ENCODE data around the gene SCAF4.
"Not testable (repeated sequence)": the region's sequence is repeated elsewhere in the genome, so short reads cannot be mapped to it uniquely, and the experiment has no call there.

Gene SCAF4

GRCh38 chr21:31756787-31757186 lies 24.9 kb upstream of the SCAF4 start:
- no peak overlapping the region for H3K4me3 ChIP-seq (ENCODE audit: low read length in 2 of 2)
- no peaks in the 10 kb centered on the region for H3K4me1 ChIP-seq (ENCODE audit: control insufficient read depth, insufficient read depth, low read length)
- H3K36me3 ChIP-seq (ENCODE audit: control insufficient read depth in 2 of 2, insufficient read depth in 2 of 2, low read length in 2 of 2), result no peaks in the 10 kb centered on the region
- H3K27me3 ChIP-seq (ENCODE audit: control insufficient read depth in 1 of 2, insufficient read depth in 2 of 2, low read length in 2 of 2), result no peaks in the 10 kb centered on the region
- no peak overlapping the region for H3K9ac ChIP-seq (ENCODE audit: low read length in 2 of 2)
- no peak overlapping the region for H3K27ac ChIP-seq (ENCODE audit: low read length)
- H3K9me3 ChIP-seq (ENCODE audit: control insufficient read depth in 2 of 2, low read length in 2 of 2), result no peaks in the 10 kb centered on the region

- no peak overlapping the region for H3K27ac ChIP-seq (ENCODE audit: low read length)
- H3K4me1 ChIP-seq (ENCODE audit: control insufficient read depth, insufficient read depth, low read length), result no peaks in the 10 kb centered on the region
- no peaks in the 10 kb centered on the region for H3K36me3 ChIP-seq (ENCODE audit: control insufficient read depth in 2 of 2, insufficient read depth in 2 of 2, low read length in 2 of 2)
- no peaks in the 10 kb centered on the region for H3K9me3 ChIP-seq (ENCODE audit: control insufficient read depth in 2 of 2, low read length in 2 of 2)
- no peak overlapping the region for H3K4me3 ChIP-seq (ENCODE audit: low read length in 2 of 2)
- no peak overlapping the region for H3K9ac ChIP-seq (ENCODE audit: low read length in 2 of 2)
- no peaks in the 10 kb centered on the region for H3K27me3 ChIP-seq (ENCODE audit: control insufficient read depth in 1 of 2, insufficient read depth in 2 of 2, low read length in 2 of 2)
Measured at GRCh38 chr21:31755027-31755426, 23.1 kb upstream of the SCAF4 start.

- no peaks in the 10 kb centered on the region for H3K27me3 ChIP-seq (ENCODE audit: control insufficient read depth in 1 of 2, insufficient read depth in 2 of 2, low read length in 2 of 2)
- H3K4me1 ChIP-seq (ENCODE audit: control insufficient read depth, insufficient read depth, low read length), result no peaks in the 10 kb centered on the region
- H3K9ac ChIP-seq (ENCODE audit: low read length in 2 of 2), result no peak overlapping the region
- no peaks in the 10 kb centered on the region for H3K9me3 ChIP-seq (ENCODE audit: control insufficient read depth in 2 of 2, low read length in 2 of 2)
- H3K36me3 ChIP-seq (ENCODE audit: control insufficient read depth in 2 of 2, insufficient read depth in 2 of 2, low read length in 2 of 2), result no peaks in the 10 kb centered on the region
- no peak overlapping the region for H3K27ac ChIP-seq (ENCODE audit: low read length)
- no peak overlapping the region for H3K4me3 ChIP-seq (ENCODE audit: low read length in 2 of 2)
Measured at GRCh38 chr21:31754708-31754960, 22.7 kb upstream of the SCAF4 start.

- H3K4me1 ChIP-seq (ENCODE audit: control insufficient read depth, insufficient read depth, low read length), result no peaks in the 10 kb centered on the region
- H3K9me3 ChIP-seq (ENCODE audit: control insufficient read depth in 2 of 2, low read length in 2 of 2), result no peaks in the 10 kb centered on the region
- no peak overlapping the region for H3K27ac ChIP-seq (ENCODE audit: low read length)
- H3K27me3 ChIP-seq (ENCODE audit: control insufficient read depth in 1 of 2, insufficient read depth in 2 of 2, low read length in 2 of 2), result no peaks in the 10 kb centered on the region
- no peak overlapping the region for H3K4me3 ChIP-seq (ENCODE audit: low read length in 2 of 2)
- H3K9ac ChIP-seq (ENCODE audit: low read length in 2 of 2), result no peak overlapping the region
- H3K36me3 ChIP-seq (ENCODE audit: control insufficient read depth in 2 of 2, insufficient read depth in 2 of 2, low read length in 2 of 2), result no peaks in the 10 kb centered on the region
Measured at GRCh38 chr21:31753949-31754707, 22.2 kb upstream of the SCAF4 start.

GRCh38 chr21:31752967-31753366 lies 21.0 kb upstream of the SCAF4 start:
- Histone ChIP-seq H3K9ac (ENCODE audit: low read length in 2 of 2) (no peak overlapping the region), H3K9me3 (ENCODE audit: control insufficient read depth in 2 of 2, low read length in 2 of 2) (no peaks in the 10 kb centered on the region), H3K36me3 (ENCODE audit: control insufficient read depth in 2 of 2, insufficient read depth in 2 of 2, low read length in 2 of 2) (no peaks in the 10 kb centered on the region), H3K4me1 (ENCODE audit: control insufficient read depth, insufficient read depth, low read length) (no peaks in the 10 kb centered on the region), H3K27ac (ENCODE audit: low read length) (no peak overlapping the region), H3K4me3 (ENCODE audit: low read length in 2 of 2) (no peak overlapping the region), H3K27me3 (ENCODE audit: control insufficient read depth in 1 of 2, insufficient read depth in 2 of 2, low read length in 2 of 2) (no peaks in the 10 kb centered on the region)

GRCh38 chr21:31752352-31752751 lies 20.4 kb upstream of the SCAF4 start:
- Histone ChIP-seq H3K9ac (ENCODE audit: low read length in 2 of 2) (no peak overlapping the region), H3K36me3 (ENCODE audit: control insufficient read depth in 2 of 2, insufficient read depth in 2 of 2, low read length in 2 of 2) (no peaks in the 10 kb centered on the region), H3K4me3 (ENCODE audit: low read length in 2 of 2) (no peak overlapping the region), H3K27ac (ENCODE audit: low read length) (no peak overlapping the region), H3K4me1 (ENCODE audit: control insufficient read depth, insufficient read depth, low read length) (no peaks in the 10 kb centered on the region), H3K27me3 (ENCODE audit: control insufficient read depth in 1 of 2, insufficient read depth in 2 of 2, low read length in 2 of 2) (no peaks in the 10 kb centered on the region), H3K9me3 (ENCODE audit: control insufficient read depth in 2 of 2, low read length in 2 of 2) (no peaks in the 10 kb centered on the region)

- H3K9ac ChIP-seq (ENCODE audit: low read length in 2 of 2), result no peak overlapping the region
- no peaks in the 10 kb centered on the region for H3K4me1 ChIP-seq (ENCODE audit: control insufficient read depth, insufficient read depth, low read length)
- H3K9me3 ChIP-seq (ENCODE audit: control insufficient read depth in 2 of 2, low read length in 2 of 2), result no peaks in the 10 kb centered on the region
- H3K4me3 ChIP-seq (ENCODE audit: low read length in 2 of 2), result no peak overlapping the region
- no peaks in the 10 kb centered on the region for H3K36me3 ChIP-seq (ENCODE audit: control insufficient read depth in 2 of 2, insufficient read depth in 2 of 2, low read length in 2 of 2)
- no peaks in the 10 kb centered on the region for H3K27me3 ChIP-seq (ENCODE audit: control insufficient read depth in 1 of 2, insufficient read depth in 2 of 2, low read length in 2 of 2)
- no peak overlapping the region for H3K27ac ChIP-seq (ENCODE audit: low read length)
Measured at GRCh38 chr21:31750843-31751242, 18.9 kb upstream of the SCAF4 start.

GRCh38 chr21:31744182-31744800 lies 12.4 kb upstream of the SCAF4 start:
- Histone ChIP-seq H3K4me1 (ENCODE audit: control insufficient read depth, insufficient read depth, low read length) (no peaks in the 10 kb centered on the region), H3K36me3 (ENCODE audit: control insufficient read depth in 2 of 2, insufficient read depth in 2 of 2, low read length in 2 of 2) (no peaks in the 10 kb centered on the region), H3K9ac (ENCODE audit: low read length in 2 of 2) (no peak overlapping the region), H3K4me3 (ENCODE audit: low read length in 2 of 2) (no peak overlapping the region), H3K9me3 (ENCODE audit: control insufficient read depth in 2 of 2, low read length in 2 of 2) (no peaks in the 10 kb centered on the region), H3K27ac (ENCODE audit: low read length) (no peak overlapping the region), H3K27me3 (ENCODE audit: control insufficient read depth in 1 of 2, insufficient read depth in 2 of 2, low read length in 2 of 2) (no peaks in the 10 kb centered on the region)

- no peak overlapping the region for H3K9ac ChIP-seq (ENCODE audit: low read length in 2 of 2)
- H3K27me3 ChIP-seq (ENCODE audit: control insufficient read depth in 1 of 2, insufficient read depth in 2 of 2, low read length in 2 of 2), result no peaks in the 10 kb centered on the region
- no peaks in the 10 kb centered on the region for H3K36me3 ChIP-seq (ENCODE audit: control insufficient read depth in 2 of 2, insufficient read depth in 2 of 2, low read length in 2 of 2)
- no peaks in the 10 kb centered on the region for H3K9me3 ChIP-seq (ENCODE audit: control insufficient read depth in 2 of 2, low read length in 2 of 2)
- no peak overlapping the region for H3K27ac ChIP-seq (ENCODE audit: low read length)
- no peak overlapping the region for H3K4me3 ChIP-seq (ENCODE audit: low read length in 2 of 2)
- no peaks in the 10 kb centered on the region for H3K4me1 ChIP-seq (ENCODE audit: control insufficient read depth, insufficient read depth, low read length)
Measured at GRCh38 chr21:31743712-31744111, 11.8 kb upstream of the SCAF4 start.

- H3K9ac ChIP-seq (ENCODE audit: low read length in 2 of 2), result no peak overlapping the region
- no peaks in the 10 kb centered on the region for H3K4me1 ChIP-seq (ENCODE audit: control insufficient read depth, insufficient read depth, low read length)
- H3K36me3 ChIP-seq (ENCODE audit: control insufficient read depth in 2 of 2, insufficient read depth in 2 of 2, low read length in 2 of 2), result no peaks in the 10 kb centered on the region
- H3K27ac ChIP-seq (ENCODE audit: low read length), result no peak overlapping the region
- no peaks in the 10 kb centered on the region for H3K27me3 ChIP-seq (ENCODE audit: control insufficient read depth in 1 of 2, insufficient read depth in 2 of 2, low read length in 2 of 2)
- H3K9me3 ChIP-seq (ENCODE audit: control insufficient read depth in 2 of 2, low read length in 2 of 2), result no peaks in the 10 kb centered on the region
- no peak overlapping the region for H3K4me3 ChIP-seq (ENCODE audit: low read length in 2 of 2)
Measured at GRCh38 chr21:31741116-31741515, 9.2 kb upstream of the SCAF4 start.

- H3K9ac ChIP-seq (ENCODE audit: low read length in 2 of 2); H3K4me3 ChIP-seq (ENCODE audit: low read length in 2 of 2); H3K9me3 ChIP-seq (ENCODE audit: control insufficient read depth in 2 of 2, low read length in 2 of 2); H3K27ac ChIP-seq (ENCODE audit: low read length); H3K27me3 ChIP-seq (ENCODE audit: control insufficient read depth in 1 of 2, insufficient read depth in 2 of 2, low read length in 2 of 2); H3K36me3 ChIP-seq (ENCODE audit: control insufficient read depth in 2 of 2, insufficient read depth in 2 of 2, low read length in 2 of 2): not testable (repeated sequence)
- peaks cover 11% of the 10 kb centered on the region for H3K4me1 ChIP-seq (ENCODE audit: control insufficient read depth, insufficient read depth, low read length)
Measured at GRCh38 chr21:31737586-31738397, 5.9 kb upstream of the SCAF4 start.
